K562 (cell line): Measurements from ENCODE around the gene TFEB. TPM values are rescaled to one million over a fixed set of nuclear protein-coding genes. Genes with fewer than 3 reads are reported as not detected.

Source experiments
- ATF2 ChIP-seq: sonication (generic); formaldehyde crosslinking; IDR thresholded peaks from 2 replicates; pipeline ENCODE4 v1.8.1; 2022; ENCODE audit warnings: missing genetic modification reagents
- BDP1 ChIP-seq: IDR thresholded peaks from 3 replicates; pipeline ENCODE4 v1.6.1; 2011; ENCODE audit not compliant: insufficient read length, insufficient read depth
- CBX2 ChIP-seq: fragments of 200-600 bp; sonication (generic); IDR thresholded peaks from one replicate; pipeline ENCODE4 v1.6.1; 2012; ENCODE audit warnings: mild to moderate bottlenecking, low read length, inconsistent platforms; ENCODE audit not compliant: insufficient read depth, poor library complexity, severe bottlenecking
- CHAMP1 ChIP-seq: fragments of 450-650 bp; IDR thresholded peaks from 2 replicates; pipeline ENCODE4 v1.6.1; 2016; ENCODE audit warnings: mild to moderate bottlenecking
- CREB1 ChIP-seq, 2 experiments: sonication (generic) in 1 of 2; formaldehyde crosslinking in 1 of 2; IDR thresholded peaks; 2 replicates each; pipeline versions ENCODE4 v1.6.1 to v1.8.0; 2012 to 2022; ENCODE audit warnings: inconsistent platforms in 1 of 2, mild to moderate bottlenecking in 1 of 2, missing genetic modification reagents in 1 of 2, moderate library complexity in 1 of 2
- DLX4 ChIP-seq: fragments of 250-450 bp; sonication (Bioruptor Pico); IDR thresholded peaks from 2 replicates; pipeline ENCODE4 v1.6.1; 2021; ENCODE audit warnings: mild to moderate bottlenecking
- ESRRA ChIP-seq: fragments of 450-650 bp; IDR thresholded peaks from 2 replicates; pipeline ENCODE4 v1.6.1; 2014; ENCODE audit warnings: low read depth, mild to moderate bottlenecking, moderate library complexity, borderline replicate concordance
- KLF6 ChIP-seq: fragments of 250-450 bp; sonication (Bioruptor Pico); IDR thresholded peaks from 2 replicates; pipeline ENCODE4 v1.4.0; 2020; ENCODE audit warnings: mild to moderate bottlenecking, moderate library complexity, borderline replicate concordance
- MXD1 ChIP-seq: fragments of 250-450 bp; sonication (Bioruptor Pico); IDR thresholded peaks from 2 replicates; pipeline ENCODE4 v1.8.0; 2021; ENCODE audit warnings: borderline replicate concordance, mild to moderate bottlenecking, moderate library complexity; ENCODE audit not compliant: poor library complexity, severe bottlenecking
- MYC ChIP-seq, 2 experiments: fragments of 250-450 bp in 1 of 2; sonication (Bioruptor Pico) in 1 of 2; IDR thresholded peaks; 2 replicates each; pipeline versions ENCODE4 v1.5.1 to v1.6.1; 2012 to 2021; ENCODE audit warnings: low read depth in 2 of 2, borderline replicate concordance in 1 of 2, improper control_type of control experiment in 1 of 2, low read length in 1 of 2, mild to moderate bottlenecking in 1 of 2, moderate library complexity in 1 of 2
- NCOA6 ChIP-seq: fragments of 450-650 bp; IDR thresholded peaks from 2 replicates; pipeline ENCODE4 v1.6.1; 2017; ENCODE audit warnings: mild to moderate bottlenecking
- NKRF ChIP-seq: fragments of 450-650 bp; IDR thresholded peaks from 2 replicates; pipeline ENCODE4 v1.6.1; 2016; ENCODE audit warnings: borderline replicate concordance
- POLR2G ChIP-seq: fragments of 200-400 bp; formaldehyde crosslinking; IDR thresholded peaks from 2 replicates; pipeline ENCODE4 v1.6.1; 2017; ENCODE audit warnings: low read depth, mild to moderate bottlenecking, antibody characterized with exemption, low read length, moderate library complexity
- RBM14 ChIP-seq: fragments of 200-400 bp; formaldehyde crosslinking; IDR thresholded peaks from 2 replicates; pipeline ENCODE4 v1.6.1; 2018; ENCODE audit warnings: low read depth, mild to moderate bottlenecking, low read length, moderate library complexity, borderline replicate concordance; ENCODE audit not compliant: insufficient read depth
- SOX6 ChIP-seq: fragments of 450-650 bp; IDR thresholded peaks from 2 replicates; pipeline ENCODE4 v1.6.1; 2014; ENCODE audit warnings: mild to moderate bottlenecking
- TRIM24 ChIP-seq, 2 experiments: fragments of 450-650 bp; IDR thresholded peaks; 2 replicates each; pipeline ENCODE4 v1.6.1; 2016
- ZBTB8A ChIP-seq: fragments of 450-650 bp; IDR thresholded peaks from 2 replicates; pipeline ENCODE4 v1.6.1; 2018; ENCODE audit warnings: mild to moderate bottlenecking, moderate library complexity; ENCODE audit not compliant: partially characterized antibody
- ZNF232 ChIP-seq: sonication (generic); formaldehyde crosslinking; IDR thresholded peaks from 2 replicates; pipeline ENCODE4 v1.8.0; 2022; ENCODE audit warnings: mild to moderate bottlenecking, missing genetic modification reagents
- ZNF431 ChIP-seq: sonication (generic); formaldehyde crosslinking; IDR thresholded peaks from 2 replicates; pipeline ENCODE4 v1.8.0; 2022; ENCODE audit warnings: mild to moderate bottlenecking, missing genetic modification reagents
- ZNF586 ChIP-seq: fragments of 450-650 bp; formaldehyde crosslinking; conservative IDR thresholded peaks from 2 replicates; pipeline ENCODE4 v1.4.0; 2020; ENCODE audit warnings: mild to moderate bottlenecking, moderate library complexity
- polyA plus RNA-seq, 8 experiments: library from polyadenylated mRNA; depleted of rRNA in 4 of 8; stranded (reverse) in 5 of 8; unstranded in 3 of 8; fragments of >200 nt; fragmentation: Nextera tagmentation in 2 of 8; fragmentation: Illumina TruSeq in 1 of 8; extraction: Ambion mirVana in 2 of 8; extraction: Trizol in 1 of 8; gene quantifications; 2 replicates each; pipeline versions ENCODE4 v1.2.1 to v1.2.3, GENCODE V29; 2011 to 2014; ENCODE audit warnings: inconsistent platforms in 1 of 8, missing spikeins in 1 of 8
- total RNA-seq, 7 experiments: library from RNA; depleted of rRNA in 6 of 7; stranded (reverse); fragments of >200 nt in 6 of 7; fragmentation: Illumina TruSeq in 2 of 7; extraction: Trizol in 2 of 7; gene quantifications; 2 replicates each; pipeline versions ENCODE4 v1.2.1 to v1.2.3, GENCODE V29; 2011 to 2021; ENCODE audit warnings: low replicate concordance in 1 of 7

Gene TFEB
- total and polyA plus RNA-seq, 9 of the 15 experiments (the other 6 are each of a cell fraction or from before 2014, with no cell fraction given) = 0.04 to 4.7 (median 2.0) TPM

- TF ChIP-seq NCOA6 (peak; percentile 33; the same call in 1 of the 2 replicates), BDP1 (no peak), MXD1 (no peak), CBX2 (no peak), MYC (IDR thresholded peaks at IDR 0.05; ENCODE audit: low read depth, low read length) (no peak), MYC (CRISPR knock-in tag; IDR thresholded peaks at IDR 0.05; ENCODE audit: borderline replicate concordance, low read depth) (no peak), ZNF232 (CRISPR knock-in tag) (no peak), ZBTB8A (no peak), TRIM24 (IDR thresholded peaks at IDR 0.05) (no peak), KLF6 (CRISPR knock-in tag) (no peak), POLR2G (peak; percentile 58; the same call in 1 of the 2 replicates), CREB1 (IDR thresholded peaks at IDR 0.05) (no peak), CREB1 (CRISPR knock-in tag; IDR thresholded peaks at IDR 0.05) (no peak), ATF2 (CRISPR knock-in tag) (no peak), NKRF (no peak), CHAMP1 (no peak), ZNF431 (no peak), ESRRA (peak; percentile 60; the same call in 1 of the 2 replicates), ZNF586 (CRISPR knock-in tag) (no peak), DLX4 (CRISPR knock-in tag) (no peak), SOX6 (no peak), RBM14 (no peak)
These were observed 562 bp downstream of the TFEB start (continued) for GRCh38 chr6:41734666-41735426.
